NCI-H82 (cell line): ENCODE data around the gene FAM219A.
"Not testable (repeated sequence)": the region's sequence is repeated elsewhere in the genome, so short reads cannot be mapped to it uniquely, and the experiment has no call there.

ENCODE experiments used
- DNase-seq: peaks from one replicate; lab custom pipeline; 2025; lab: John Stamatoyannopoulos, UW

Gene FAM219A

DNA sequence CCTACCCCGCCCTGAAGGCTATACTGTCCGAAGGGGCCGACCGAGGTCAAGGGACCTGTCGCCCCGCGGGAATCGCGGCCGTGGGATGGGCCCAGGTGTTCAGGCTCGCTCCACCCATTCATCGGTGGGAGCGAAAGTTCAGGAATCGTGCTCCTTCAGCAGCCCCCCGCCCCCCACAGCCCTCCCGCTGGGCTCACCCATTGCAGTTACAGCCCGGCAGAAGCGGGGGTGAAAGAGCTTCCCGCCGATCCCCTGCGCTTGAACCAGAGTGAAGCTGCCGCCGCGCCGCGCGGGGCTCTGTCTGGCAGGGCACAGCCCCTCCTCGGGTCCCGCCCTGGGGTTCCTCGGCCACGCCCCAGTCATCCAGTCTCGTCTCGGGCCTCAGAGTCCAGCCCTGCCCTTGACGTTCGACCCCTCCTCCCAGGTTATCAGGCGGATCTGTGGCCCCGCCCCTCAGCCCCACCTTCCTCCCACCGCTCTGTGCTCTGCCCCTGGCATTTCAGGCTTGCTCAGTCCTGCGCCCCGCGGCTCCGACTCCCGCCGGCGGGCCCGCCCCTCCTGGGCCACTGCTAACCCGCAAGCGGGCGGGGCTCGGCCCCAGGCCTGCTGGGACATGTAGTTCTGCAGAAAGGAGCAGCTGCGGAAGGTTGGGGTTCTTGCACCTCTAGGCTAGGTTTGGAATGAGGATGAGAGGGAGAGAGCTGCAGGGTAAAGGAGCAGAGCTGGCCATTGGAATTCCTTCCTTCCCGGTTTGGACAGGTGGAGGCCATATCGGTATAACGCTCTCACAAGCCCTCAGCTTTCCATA lies 81.6 kb downstream of the FAM219A start, which contains the start of gene MYORG:
TSS of gene MYORG (minus strand) at position 303 of the 808 bp plus-strand sequence. CDS start 3,955 bp downstream, outside the sequence.
- DNase-seq, result peak; percentile 99

DNA sequence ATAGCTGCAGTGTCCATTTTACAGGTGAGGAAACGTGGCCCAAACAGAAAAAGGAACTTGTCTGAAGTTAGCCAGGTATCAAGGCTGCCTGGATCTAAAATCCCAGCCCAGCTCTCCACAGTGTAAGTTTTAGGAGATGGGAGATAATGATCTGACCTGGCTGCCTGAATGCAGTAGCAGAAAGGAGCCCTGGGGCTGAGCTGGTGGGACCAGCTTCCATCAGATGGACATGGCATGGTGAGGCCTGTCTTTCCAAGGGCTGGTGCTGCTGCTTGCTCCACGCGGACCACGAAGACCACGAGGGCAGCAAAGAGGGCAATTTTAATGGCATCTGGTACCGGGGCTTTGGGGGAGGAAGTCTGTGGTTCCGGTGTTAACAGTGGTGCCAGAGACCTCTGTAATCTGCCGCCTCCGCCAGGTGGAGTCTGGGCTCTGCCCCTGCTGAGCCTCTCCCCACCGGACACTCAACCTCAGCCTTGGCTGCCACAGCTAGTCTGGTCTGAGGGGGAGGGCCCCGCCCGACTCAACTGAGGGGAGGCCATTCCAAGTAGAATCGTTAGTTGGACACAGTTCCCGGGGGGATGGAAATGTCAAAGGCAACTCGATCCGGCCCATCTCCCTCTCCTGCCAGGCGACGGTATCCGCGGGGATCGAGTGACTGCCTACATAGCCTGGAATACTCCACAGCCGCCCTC lies 82.3 kb downstream of the FAM219A start:
- DNase-seq, result peak; percentile 61

GRCh38 chr9:34374905-34375552 lies 83.3 kb downstream of the FAM219A start:
- peak; percentile 90 for DNase-seq

DNA sequence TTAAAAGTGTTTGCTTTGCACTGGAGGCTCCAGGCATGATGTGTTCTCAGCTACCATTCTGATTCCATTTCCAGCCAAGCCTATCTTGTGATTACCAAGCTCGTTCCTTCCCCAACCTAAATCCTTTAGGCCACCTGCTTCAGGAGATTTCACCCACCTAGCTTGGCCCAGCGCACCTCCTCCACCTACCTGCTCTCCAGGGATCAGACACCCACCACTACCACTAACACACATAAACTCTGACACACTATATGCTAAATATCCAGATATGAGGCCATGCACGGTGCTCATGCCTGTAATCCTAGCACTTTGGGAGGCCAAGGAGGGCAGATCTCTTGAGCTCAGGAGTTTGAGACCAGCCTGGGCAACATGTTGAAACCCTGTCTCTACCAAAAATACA lies 84.0 kb downstream of the FAM219A start:
- no peak for DNase-seq

GRCh38 chr9:34373749-34374148 lies 84.6 kb downstream of the FAM219A start:
- no peak for DNase-seq

DNA sequence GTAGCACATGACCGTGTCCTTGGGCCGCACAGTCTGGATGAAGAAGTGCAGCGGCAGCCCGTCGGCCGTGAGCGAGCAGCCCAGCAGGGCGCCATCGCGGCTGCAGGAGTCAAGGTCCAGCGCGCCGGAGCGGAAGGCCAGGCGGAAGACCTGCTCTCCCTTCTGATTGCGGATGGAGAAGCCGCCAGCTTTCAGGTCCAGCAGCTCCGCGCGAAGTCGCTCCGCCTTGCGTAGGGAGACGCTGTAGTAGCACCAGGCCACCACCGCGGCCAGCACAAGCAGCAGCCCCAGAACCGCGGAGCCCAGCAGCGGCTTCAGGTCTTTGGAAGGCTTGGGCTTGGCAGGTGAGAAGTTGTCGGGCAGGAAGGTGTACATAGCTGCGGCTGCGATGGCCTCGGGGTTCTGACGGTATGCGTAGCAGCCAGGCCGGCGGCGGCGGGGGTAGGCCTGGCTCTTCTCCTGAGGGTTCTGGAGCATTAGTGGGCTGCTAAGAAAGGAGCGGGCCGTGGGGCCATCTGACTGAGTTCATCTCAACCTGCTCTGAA lies 85.8 kb downstream of the FAM219A start:
- no peak for DNase-seq

GRCh38 chr9:34371886-34372466 lies 86.4 kb downstream of the FAM219A start:
- no peak for DNase-seq

DNA sequence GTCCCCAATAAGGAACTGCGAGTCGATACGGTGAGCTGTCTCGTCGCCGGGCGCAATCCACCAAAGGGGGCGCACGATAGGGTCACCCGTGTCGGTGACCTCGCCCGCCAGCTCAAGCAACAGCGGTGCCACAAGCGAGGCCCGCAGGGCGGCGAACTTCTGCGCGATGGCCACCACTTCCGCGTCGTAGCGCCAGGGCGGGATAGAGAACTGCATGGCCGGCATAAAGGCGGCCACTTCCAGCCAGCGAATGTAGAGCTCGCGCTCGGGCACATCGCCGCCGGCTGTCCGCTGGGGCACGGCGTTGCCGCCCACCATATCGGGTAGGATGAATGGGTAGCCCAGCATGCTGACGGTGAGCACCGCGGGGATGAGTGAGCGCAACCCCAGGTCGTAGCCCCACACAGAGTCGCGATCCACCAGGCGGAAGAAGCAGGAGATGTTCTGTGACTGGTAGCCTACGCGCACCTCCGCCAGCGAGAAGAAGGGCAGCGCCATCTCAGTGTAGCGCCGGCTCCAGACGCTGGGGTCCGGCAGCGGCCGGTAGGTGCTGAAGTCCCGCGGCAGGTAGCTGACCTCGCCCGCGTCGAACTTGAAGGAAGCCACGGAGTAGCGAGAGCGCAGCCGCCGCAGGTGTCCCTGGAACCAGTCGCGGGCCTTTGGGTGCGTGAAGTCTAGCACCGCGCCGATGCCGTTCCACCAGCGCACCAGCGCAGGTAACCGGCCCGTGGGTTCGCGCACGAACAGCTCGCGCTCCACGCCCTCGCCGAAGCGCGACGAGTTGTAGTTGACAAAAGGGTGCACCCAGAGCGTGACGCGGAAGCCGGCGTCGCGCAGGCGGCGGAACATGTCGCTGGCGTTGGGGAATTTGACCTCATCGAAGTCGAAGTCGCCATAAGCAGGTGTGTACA lies 87.1 kb downstream of the FAM219A start:
- no peak for DNase-seq

- DNase-seq, result no peak
Measured at GRCh38 chr9:34370335-34370969, 87.9 kb downstream of the FAM219A start.

- DNase-seq, result no peak
Measured at GRCh38 chr9:34369636-34370035, 88.7 kb downstream of the FAM219A start.

GRCh38 chr9:34368796-34369195 lies 89.6 kb downstream of the FAM219A start:
- DNase-seq, result not testable (repeated sequence)

DNA sequence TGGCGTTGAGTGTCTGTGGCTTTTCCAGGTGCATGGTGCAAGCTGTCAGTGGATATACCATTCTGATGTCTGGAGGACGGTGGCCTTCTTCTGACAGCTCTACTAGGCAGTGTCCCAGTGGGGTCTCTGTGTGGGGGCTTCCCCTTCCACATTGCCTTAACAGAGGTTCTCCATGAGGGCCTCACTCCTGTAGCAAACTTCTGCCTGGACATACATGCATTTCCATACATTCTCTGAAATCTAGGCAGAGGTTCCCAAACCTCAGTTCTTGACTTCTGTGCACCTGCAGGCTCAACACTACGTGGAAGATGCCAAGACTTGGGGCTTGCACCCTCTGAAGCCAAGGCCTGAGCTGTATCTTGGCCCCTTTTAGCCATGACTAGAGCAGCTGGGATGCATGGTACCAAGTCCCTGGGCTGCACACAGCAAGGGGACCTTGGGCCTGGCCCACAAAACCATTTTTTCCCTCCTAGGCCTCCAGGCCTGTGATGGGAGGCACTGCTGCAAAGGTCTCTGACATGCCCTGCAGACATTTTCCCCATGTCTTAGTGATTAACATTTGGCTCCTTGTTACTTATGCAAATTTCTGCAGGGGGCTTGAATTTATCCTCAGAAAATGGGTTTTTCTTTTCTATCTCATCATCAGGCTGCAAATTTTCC lies 90.5 kb downstream of the FAM219A start:
- not testable (repeated sequence) for DNase-seq

- no peak for DNase-seq
Measured at GRCh38 chr9:34366365-34366764, 92.0 kb downstream of the FAM219A start.

DNA sequence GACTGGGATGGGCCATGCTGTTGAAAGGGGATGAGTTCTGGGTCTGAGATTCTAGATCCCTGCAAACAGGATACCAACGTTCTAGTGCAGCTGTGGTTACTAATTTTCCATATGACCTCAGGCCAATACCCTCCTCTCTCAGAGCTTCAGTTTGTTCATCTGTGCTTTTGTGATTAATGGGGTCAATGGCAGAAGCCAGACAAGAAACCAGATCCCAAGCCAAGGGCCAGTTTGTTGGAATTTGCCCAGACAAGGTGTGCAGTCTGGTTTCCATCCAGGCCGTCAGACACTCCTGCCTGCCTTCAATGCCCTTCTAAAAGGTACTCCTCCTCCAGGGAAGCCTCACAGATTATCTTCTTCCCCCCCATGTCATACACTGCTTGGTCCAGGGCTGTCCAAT lies 93.1 kb downstream of the FAM219A start:
- DNase-seq, result no peak

GRCh38 chr9:34363619-34364351 lies 94.6 kb downstream of the FAM219A start:
- DNase-seq, result peak; percentile 84

- no peak for DNase-seq
Measured at GRCh38 chr9:34362614-34363214, 95.7 kb downstream of the FAM219A start.

GRCh38 chr9:34352957-34353356 lies 105.4 kb downstream of the FAM219A start:
- not testable (repeated sequence) for DNase-seq

DNA sequence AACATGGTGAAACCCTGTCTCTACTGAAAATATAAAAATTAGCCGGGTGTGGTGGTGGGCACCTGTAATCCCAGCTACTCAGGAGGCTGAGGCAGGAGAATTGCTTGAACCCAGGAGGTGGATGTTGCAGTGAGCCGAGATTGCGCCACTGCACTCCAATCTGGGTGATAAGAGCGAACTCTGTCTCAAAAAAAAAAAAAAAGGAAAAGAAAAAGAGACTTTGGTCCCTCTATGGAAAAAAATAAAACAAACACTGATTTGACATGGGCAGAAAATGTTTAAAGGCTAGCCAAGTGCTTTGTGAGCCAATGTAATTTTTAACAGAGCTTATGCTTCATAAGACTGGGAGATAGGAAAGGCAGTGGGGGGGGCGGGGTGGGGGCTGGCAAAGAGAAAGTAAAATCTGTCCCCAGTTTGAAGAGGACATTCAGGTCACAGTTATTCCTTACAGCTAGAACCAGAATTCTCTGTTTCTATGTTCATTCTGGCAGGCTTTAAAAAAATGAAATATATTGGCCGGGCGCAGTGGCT lies 106.2 kb downstream of the FAM219A start:
- not testable (repeated sequence) for DNase-seq

DNA sequence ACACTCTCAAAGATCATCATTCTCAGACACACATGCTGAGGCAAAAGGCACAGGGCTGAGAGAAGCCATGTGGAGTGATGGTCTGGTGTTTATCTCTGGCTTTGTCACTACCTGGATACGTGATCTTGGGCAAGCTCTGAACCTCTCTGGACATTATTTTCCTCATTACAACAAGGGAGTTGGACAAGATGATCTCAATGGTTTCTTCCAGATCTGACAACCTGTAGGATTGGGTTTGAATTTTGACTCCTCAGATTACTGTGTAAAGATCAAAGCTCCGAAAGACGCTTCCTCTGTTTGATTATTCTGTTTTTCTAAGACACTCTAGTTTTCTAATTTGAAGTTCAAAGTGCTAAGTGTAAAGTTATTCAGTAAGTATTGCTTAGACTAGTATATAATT lies 109.0 kb downstream of the FAM219A start:
- DNase-seq, result no peak
